ENCODE measurements around the gene SORL1. TPM values are rescaled to one million over a fixed set of nuclear protein-coding genes. Genes with fewer than 3 reads are reported as not detected.

The SORL1 gene
- total and polyA plus RNA-seq, 7 donors: 3.2 to 19.8 (median 12.2) TPM

GRCh38 chr11:121451178-121451985 lies 732 bp upstream of the SORL1 start:
- peak overlapping the region; percentile 43 to 81 (median 73) for H3K27ac ChIP-seq
- peak overlapping the region; percentile 74 to 94 (median 82) for H3K4me3 ChIP-seq

DNA sequence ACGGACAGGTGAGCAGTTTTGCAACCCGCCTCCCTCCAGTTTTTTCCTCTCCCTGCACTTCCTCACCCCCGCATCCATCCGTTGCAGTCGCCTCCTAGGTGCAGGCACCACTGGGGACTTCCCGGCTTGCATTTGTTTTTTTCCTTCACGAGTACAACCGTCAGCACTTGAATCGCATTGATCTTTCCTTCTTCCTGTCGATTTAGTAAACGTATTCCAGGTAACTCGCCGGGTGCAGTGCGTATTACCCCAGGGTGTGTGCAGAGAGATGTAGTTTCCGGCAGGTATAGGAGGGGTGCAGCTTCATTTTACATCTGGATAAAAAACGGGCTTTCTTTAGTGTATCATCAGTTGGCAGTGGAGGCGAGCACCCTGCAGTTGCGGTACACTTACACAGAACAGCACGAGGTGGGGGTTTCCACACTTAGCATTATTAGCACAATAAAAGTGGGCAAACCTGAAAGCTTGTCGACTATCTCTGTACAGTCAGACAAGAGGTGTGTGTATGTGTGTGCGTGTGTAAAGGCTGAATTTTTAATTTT lies 566 bp downstream of the SORL1 start, which contains the start of gene SORL1-AS1:
SORL1-AS1 (minus strand) TSS at position 359 of the 542 bp plus-strand sequence.
- Histone ChIP-seq H3K36me3 (no peaks in the 10 kb centered on the region), H3K27me3 (no peaks in the 10 kb centered on the region), H3K9me3 (no peaks in the 10 kb centered on the region), H3K4me3 (peak within 1 kb of the TSS; percentile 74 to 94 (median 82)), H3K4me1 (peaks cover 0 to 23% (median 16%) of the 10 kb centered on the region in 4 donors), H3K27ac (peak within 1 kb of the TSS; percentile 43 to 81 (median 73))
- DNase-seq: no peak
- TF ChIP-seq CTCF (IDR thresholded peaks at IDR 0.05): no peak
- TF ChIP-seq POLR2A (IDR thresholded peaks at IDR 0.05): no peak
- no peak for TF ChIP-seq POLR2AphosphoS5 (IDR thresholded peaks at IDR 0.05)
- no peak for TF ChIP-seq EP300 (IDR thresholded peaks at IDR 0.05)
- WGBS, 2 donors: 2 to 3% methylated on average over 21 of the region's 21 CpGs
- intact Hi-C loops (cut with DNase I): loop anchor here (2.0 to 5.0 kb wide), 5 partner anchors 14 to 140 kb away; no protein-coding TSS in a partner anchor

More at GRCh38 chr11:121451178-121451985, 732 bp upstream of the SORL1 start:
- DNase-seq: no peak
- Histone ChIP-seq H3K36me3 (no peaks in the 10 kb centered on the region), H3K4me1 (peaks cover 0 to 23% (median 16%) of the 10 kb centered on the region in 4 donors), H3K9me3 (no peaks in the 10 kb centered on the region), H3K27me3 (no peaks in the 10 kb centered on the region)
- intact Hi-C loops (cut with DNase I): loop anchor here (5.0 kb wide), 4 partner anchors 34 to 141 kb away; no protein-coding TSS in a partner anchor
- TF ChIP-seq CTCF (IDR thresholded peaks at IDR 0.05) (no peak), POLR2AphosphoS5 (IDR thresholded peaks at IDR 0.05) (no peak), EP300 (IDR thresholded peaks at IDR 0.05) (no peak), POLR2A (IDR thresholded peaks at IDR 0.05) (peak in 1 of 2 donors; percentile 4)
- WGBS, 2 donors: 6 to 22% methylated on average over 22 of the region's 22 CpGs

DNA sequence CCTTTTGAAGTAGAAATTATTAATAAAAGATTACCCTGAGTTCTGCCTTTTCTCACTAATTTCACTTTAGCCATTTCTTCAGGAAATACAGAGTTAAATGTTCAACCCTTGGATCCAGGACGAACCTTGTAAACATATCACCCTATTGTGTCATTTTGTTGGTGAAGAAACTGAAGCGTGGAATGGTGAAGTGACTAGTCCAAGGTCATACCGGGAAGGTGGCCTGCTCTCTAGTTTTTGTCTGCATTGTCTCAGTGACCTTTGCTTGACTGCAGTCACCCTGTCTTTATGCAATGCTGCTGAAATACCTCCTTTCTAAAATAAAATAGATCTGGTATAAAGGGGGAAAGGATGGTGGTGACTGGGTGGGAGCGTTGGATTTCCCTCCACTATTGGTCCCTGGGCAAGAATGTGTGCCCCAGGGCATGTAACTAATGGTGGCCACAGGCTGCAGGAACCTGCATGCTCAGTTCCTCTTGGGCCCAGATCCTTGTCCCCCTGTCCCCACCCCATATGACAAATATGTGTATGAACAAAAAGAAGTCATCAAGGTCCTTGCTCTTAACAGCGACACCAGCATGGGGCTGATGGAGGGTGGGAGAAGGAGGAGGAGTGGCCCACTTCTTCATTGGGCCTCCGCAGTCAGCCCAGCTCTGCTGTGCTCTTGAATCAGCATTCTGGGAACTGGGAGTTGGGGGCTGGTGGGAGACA lies 1.6 kb downstream of the SORL1 start:
- H3K27ac ChIP-seq: peak overlapping the region in 1 of 4 donors; percentile 72
- TF ChIP-seq POLR2A (IDR thresholded peaks at IDR 0.05): no peak
- no peak for TF ChIP-seq CTCF (IDR thresholded peaks at IDR 0.05)
- TF ChIP-seq POLR2AphosphoS5 (IDR thresholded peaks at IDR 0.05): no peak
- TF ChIP-seq EP300 (IDR thresholded peaks at IDR 0.05): no peak
- intact Hi-C loops (cut with DNase I): loop anchor here (2.0 to 5.0 kb wide), 5 partner anchors 13 to 139 kb away; no protein-coding TSS in a partner anchor

GRCh38 chr11:121455115-121455514 lies 3.0 kb downstream of the SORL1 start:
- DNase-seq: no peak
- TF ChIP-seq POLR2AphosphoS5 (IDR thresholded peaks at IDR 0.05): no peak
- TF ChIP-seq CTCF (IDR thresholded peaks at IDR 0.05): no peak
- no peak for TF ChIP-seq POLR2A (IDR thresholded peaks at IDR 0.05)
- TF ChIP-seq EP300 (IDR thresholded peaks at IDR 0.05): no peak
- peak overlapping the region in 1 of 4 donors; percentile 72 for H3K27ac ChIP-seq
- intact Hi-C loops (cut with DNase I): no loop called here
- peaks cover 0 to 34% (median 26%) of the 10 kb centered on the region in 4 donors for H3K4me1 ChIP-seq
- no peaks in the 10 kb centered on the region for H3K36me3 ChIP-seq
- 84 to 93% methylated on average over 3 of the region's 3 CpGs for WGBS, 2 donors
- no peaks in the 10 kb centered on the region for H3K9me3 ChIP-seq
- no peaks in the 10 kb centered on the region for H3K27me3 ChIP-seq
- no peak overlapping the region for H3K4me3 ChIP-seq

More for the DNA sequence above, 1.6 kb downstream of the SORL1 start:
- no peaks in the 10 kb centered on the region for H3K9me3 ChIP-seq
- whole genome bisulfite sequencing, 2 donors: 52 to 68% methylated on average over 6 of the region's 6 CpGs
- H3K27me3 ChIP-seq: no peaks in the 10 kb centered on the region
- H3K4me1 ChIP-seq: peaks cover 0 to 23% (median 16%) of the 10 kb centered on the region in 4 donors
- no peak for DNase-seq
- H3K36me3 ChIP-seq: no peaks in the 10 kb centered on the region
- H3K4me3 ChIP-seq: no peak overlapping the region
